AG09309 (cell line): ENCODE measurements around the gene ZBTB18.
"Not testable (repeated sequence)": the region's sequence is repeated elsewhere in the genome, so short reads cannot be mapped to it uniquely, and the experiment has no call there.

ENCODE experiments used
- DNase-seq: peaks from one replicate; pipeline ENCODE4 v3.0.0-alpha.2; 2010; ENCODE audit warnings: low read depth
- H3K4me3 ChIP-seq: 2 replicates; pipeline ENCODE4 v1.5.1; 2011; ENCODE audit warnings: mild to moderate bottlenecking, low read depth, low read length, moderate library complexity; ENCODE audit not compliant: control insufficient read depth
- CTCF ChIP-seq: IDR thresholded peaks from 2 replicates; pipeline ENCODE4 v1.5.1; 2011; ENCODE audit warnings: mild to moderate bottlenecking, low read depth, low read length, inconsistent platforms; ENCODE audit not compliant: insufficient read depth, control insufficient read depth; ENCODE audit errors: missing control alignments

The ZBTB18 gene

GRCh38 chr1:244035358-244035757 lies 15.7 kb upstream of the ZBTB18 start:
- no peak for TF ChIP-seq CTCF
- no peak overlapping the region for H3K4me3 ChIP-seq
- DNase-seq = no peak

GRCh38 chr1:244037252-244037651 lies 13.8 kb upstream of the ZBTB18 start:
- H3K4me3 ChIP-seq = no peak overlapping the region
- no peak for TF ChIP-seq CTCF
- DNase-seq = no peak

- TF ChIP-seq CTCF = no peak
- no peak overlapping the region for H3K4me3 ChIP-seq
- no peak for DNase-seq
Observed at GRCh38 chr1:244041466-244042120, 9.5 kb upstream of the ZBTB18 start.

- TF ChIP-seq CTCF = no peak
- no peak for DNase-seq
- no peak overlapping the region for H3K4me3 ChIP-seq
Observed at GRCh38 chr1:244042293-244042692, 8.8 kb upstream of the ZBTB18 start.

- no peak for DNase-seq
- no peak overlapping the region for H3K4me3 ChIP-seq
- TF ChIP-seq CTCF = no peak
Observed at GRCh38 chr1:244044423-244044822, 6.7 kb upstream of the ZBTB18 start.

- DNase-seq, H3K4me3 ChIP-seq: not testable (repeated sequence)
Observed at GRCh38 chr1:244046254-244046653, 4.8 kb upstream of the ZBTB18 start.

- TF ChIP-seq CTCF = no peak
- DNase-seq = no peak
- H3K4me3 ChIP-seq = peak overlapping the region; percentile 91
Observed at GRCh38 chr1:244046907-244047611, 4.0 kb upstream of the ZBTB18 start.
